Measurements from ENCODE around the gene SLC25A24. TPM values are rescaled to one million over a fixed set of nuclear protein-coding genes. Genes with fewer than 3 reads are reported as not detected.

Gene SLC25A24
- total RNA-seq, 4 donors from 2014 or later, result 29.3 to 37.1 (median 35.0) TPM

DNA sequence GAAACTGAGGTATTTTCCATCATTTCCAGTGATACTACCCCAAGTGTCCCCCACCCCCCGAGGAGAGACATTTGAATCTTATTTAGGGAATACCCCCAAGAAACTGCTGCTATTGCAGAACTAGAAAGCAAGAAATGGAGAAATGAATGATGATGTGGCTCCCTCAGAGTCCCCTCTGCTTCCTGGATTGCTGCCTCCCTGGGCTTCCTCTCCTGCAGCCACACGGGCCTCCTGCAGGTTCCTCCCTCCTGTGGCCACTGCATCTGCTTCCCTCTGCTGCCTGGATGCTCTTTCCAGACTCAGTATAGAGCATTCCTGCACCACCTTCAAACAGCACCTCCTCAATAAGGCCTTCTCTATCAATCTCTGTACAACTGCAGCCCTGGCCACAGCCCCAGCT lies 69.3 kb downstream of the SLC25A24 start:
- TF ChIP-seq, protein P1, sequence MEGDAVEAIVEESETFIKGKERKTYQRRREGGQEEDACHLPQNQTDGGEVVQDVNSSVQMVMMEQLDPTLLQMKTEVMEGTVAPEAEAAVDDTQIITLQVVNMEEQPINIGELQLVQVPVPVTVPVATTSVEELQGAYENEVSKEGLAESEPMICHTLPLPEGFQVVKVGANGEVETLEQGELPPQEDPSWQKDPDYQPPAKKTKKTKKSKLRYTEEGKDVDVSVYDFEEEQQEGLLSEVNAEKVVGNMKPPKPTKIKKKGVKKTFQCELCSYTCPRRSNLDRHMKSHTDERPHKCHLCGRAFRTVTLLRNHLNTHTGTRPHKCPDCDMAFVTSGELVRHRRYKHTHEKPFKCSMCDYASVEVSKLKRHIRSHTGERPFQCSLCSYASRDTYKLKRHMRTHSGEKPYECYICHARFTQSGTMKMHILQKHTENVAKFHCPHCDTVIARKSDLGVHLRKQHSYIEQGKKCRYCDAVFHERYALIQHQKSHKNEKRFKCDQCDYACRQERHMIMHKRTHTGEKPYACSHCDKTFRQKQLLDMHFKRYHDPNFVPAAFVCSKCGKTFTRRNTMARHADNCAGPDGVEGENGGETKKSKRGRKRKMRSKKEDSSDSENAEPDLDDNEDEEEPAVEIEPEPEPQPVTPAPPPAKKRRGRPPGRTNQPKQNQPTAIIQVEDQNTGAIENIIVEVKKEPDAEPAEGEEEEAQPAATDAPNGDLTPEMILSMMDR (IDR thresholded peaks at IDR 0.05), result no peak
- TF ChIP-seq POLR2A (IDR thresholded peaks at IDR 0.05), result no peak
- no peak for TF ChIP-seq EP300 (IDR thresholded peaks at IDR 0.05)
- Histone ChIP-seq H3K27me3 (no peaks in the 10 kb centered on the region), H3K36me3 (peaks cover 0 to 41% (median 0%) of the 10 kb centered on the region in 3 donors), H3K27ac (no peak overlapping the region), H3K4me1 (peaks cover 0 to under 1% (median 0%) of the 10 kb centered on the region in 4 donors), H3K4me3 (no peak overlapping the region), H3K9me3 (peaks cover 0 to 5% (median 0%) of the 10 kb centered on the region in 4 donors)
- WGBS, 2 donors, result 69 to 75% methylated on average over 2 of the region's 2 CpGs
- no peak for DNase-seq (ENCODE audit: low spot score in 2 of 2)

DNA sequence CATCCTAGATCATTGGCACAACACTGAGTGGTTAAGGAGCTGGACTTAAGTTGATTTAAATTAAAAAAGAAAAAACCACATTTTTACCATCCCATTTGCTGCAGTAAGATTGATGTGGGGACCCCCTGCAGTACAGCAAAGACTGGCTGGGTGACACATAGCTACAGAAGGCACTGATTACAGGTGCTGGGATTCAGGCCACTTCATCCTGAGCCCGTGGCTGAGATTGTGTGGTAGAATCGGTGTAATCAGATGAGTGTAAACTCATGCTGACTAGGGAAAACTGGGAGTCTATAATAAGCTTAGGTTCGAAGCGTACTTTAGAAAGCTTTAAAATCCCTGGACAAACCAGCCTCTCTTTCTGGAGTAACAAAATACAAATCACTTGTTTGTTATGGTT lies 70.1 kb downstream of the SLC25A24 start:
- TF ChIP-seq EP300 (IDR thresholded peaks at IDR 0.05) (no peak), POLR2A (IDR thresholded peaks at IDR 0.05) (no peak)
- TF ChIP-seq, protein P1 (IDR thresholded peaks at IDR 0.05), result no peak
- Histone ChIP-seq H3K27ac (no peak overlapping the region), H3K36me3 (peaks cover 0 to 34% (median 0%) of the 10 kb centered on the region in 3 donors), H3K4me1 (peaks cover 0 to 7% (median 0%) of the 10 kb centered on the region in 4 donors), H3K4me3 (no peak overlapping the region), H3K9me3 (peaks cover 0 to 5% (median 0%) of the 10 kb centered on the region in 4 donors), H3K27me3 (no peaks in the 10 kb centered on the region)
- DNase-seq (ENCODE audit: low spot score in 2 of 2), result no peak
- WGBS, 2 donors, result 85 to 90% methylated on average over 4 of the region's 4 CpGs

GRCh38 chr1:108125312-108126138 lies 74.6 kb downstream of the SLC25A24 start:
- H3K36me3 ChIP-seq, result no peaks in the 10 kb centered on the region
- TF ChIP-seq, protein P1 (IDR thresholded peaks at IDR 0.05), result peak; percentile 86 to 92 (median 90)
- TF ChIP-seq EP300 (IDR thresholded peaks at IDR 0.05), result no peak
- no peaks in the 10 kb centered on the region for H3K9me3 ChIP-seq
- H3K27ac ChIP-seq, result no peak overlapping the region
- DNase-seq (ENCODE audit: low spot score in 2 of 2), result peak; percentile 25 to 52
- no peak overlapping the region for H3K4me3 ChIP-seq
- 6 to 9% methylated on average over 7 of the region's 7 CpGs for WGBS, 2 donors
- no peaks in the 10 kb centered on the region for H3K27me3 ChIP-seq
- peaks cover 0 to 12% (median 0%) of the 10 kb centered on the region in 4 donors for H3K4me1 ChIP-seq

DNA sequence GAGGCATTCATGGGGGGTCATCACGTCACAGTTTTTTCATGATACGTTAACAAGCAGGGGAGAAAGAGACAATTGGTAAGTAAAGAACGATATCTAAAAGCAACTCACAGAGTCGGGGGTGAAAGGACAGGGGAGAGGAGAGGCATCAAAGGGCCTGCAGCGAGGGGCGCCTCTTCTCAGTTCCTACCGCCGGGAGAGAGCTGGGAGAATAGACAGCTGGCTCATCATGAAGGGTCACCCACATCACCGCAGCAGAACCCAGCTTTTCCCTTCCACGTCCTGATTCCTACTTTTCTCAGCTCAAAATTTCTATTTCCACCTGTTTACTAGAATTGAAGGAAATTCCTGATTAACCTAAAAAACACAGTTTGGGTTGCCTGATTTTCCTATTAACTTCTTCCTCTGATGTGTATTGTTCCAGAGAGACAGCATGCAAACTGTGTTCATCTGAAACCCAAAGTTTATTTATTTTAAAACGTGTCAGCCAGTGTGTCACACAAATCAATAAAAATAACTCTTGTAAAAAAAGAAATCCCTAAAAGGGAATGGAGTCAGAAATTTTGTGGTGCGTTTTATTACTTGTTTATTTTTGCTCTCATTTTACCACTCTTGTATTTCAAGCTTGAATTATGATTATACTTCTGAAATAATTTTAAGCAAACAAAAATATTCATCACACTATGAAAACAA lies 75.4 kb downstream of the SLC25A24 start:
- H3K9me3 ChIP-seq, result no peaks in the 10 kb centered on the region
- H3K4me3 ChIP-seq, result no peak overlapping the region
- no peak overlapping the region for H3K27ac ChIP-seq
- no peak for DNase-seq (ENCODE audit: low spot score in 2 of 2)
- WGBS, 2 donors, result 67 to 69% methylated on average over 12 of the region's 12 CpGs
- no peaks in the 10 kb centered on the region for H3K27me3 ChIP-seq
- no peaks in the 10 kb centered on the region for H3K36me3 ChIP-seq
- TF ChIP-seq POLR2A (IDR thresholded peaks at IDR 0.05) (no peak), EP300 (IDR thresholded peaks at IDR 0.05) (no peak)
- TF ChIP-seq, protein P1 (IDR thresholded peaks at IDR 0.05), result no peak
- H3K4me1 ChIP-seq, result peaks cover 0 to 12% (median 0%) of the 10 kb centered on the region in 4 donors

- no peaks in the 10 kb centered on the region for H3K9me3 ChIP-seq
- no peak for DNase-seq (ENCODE audit: low spot score in 2 of 2)
- TF ChIP-seq, protein P1 (IDR thresholded peaks at IDR 0.05), result no peak
- TF ChIP-seq POLR2A (IDR thresholded peaks at IDR 0.05) (no peak), EP300 (IDR thresholded peaks at IDR 0.05) (no peak)
- no peaks in the 10 kb centered on the region for H3K36me3 ChIP-seq
- no peaks in the 10 kb centered on the region for H3K27me3 ChIP-seq
- H3K4me3 ChIP-seq, result no peak overlapping the region
- no peak overlapping the region for H3K27ac ChIP-seq
- H3K4me1 ChIP-seq, result peaks cover 0 to 12% (median 0%) of the 10 kb centered on the region in 4 donors
- WGBS, 2 donors, result 88 to 95% methylated on average over 1 of the region's 1 CpG
Observed at GRCh38 chr1:108124023-108124422, 76.1 kb downstream of the SLC25A24 start.

All from tibial nerve (tissue), 4 donors.